WERI-Rb-1 (cell line): Measurements from ENCODE around the gene UBE3C.
A peak's percentile ranks its signal among the peaks of the same experiment; 100 is the strongest.

ENCODE experiments used
- DNase-seq: peaks from one replicate; pipeline ENCODE4 v3.0.0-alpha.2; 2020
- H3K27ac ChIP-seq: fragments of 250-450 bp; sonication (Bioruptor Pico); 2 replicates; pipeline ENCODE4 v1.5.1; 2020; ENCODE audit warnings: mild to moderate bottlenecking, moderate library complexity
- H3K27me3 ChIP-seq: fragments of 250-450 bp; sonication (Bioruptor Pico); 2 replicates; pipeline ENCODE4 v1.5.1; 2021; ENCODE audit warnings: mild to moderate bottlenecking, low read depth, moderate library complexity; ENCODE audit not compliant: insufficient read depth, severe bottlenecking
- H3K36me3 ChIP-seq: fragments of 250-450 bp; sonication (Bioruptor Pico); 2 replicates; pipeline ENCODE4 v1.5.1; 2020; ENCODE audit warnings: mild to moderate bottlenecking, moderate library complexity
- H3K4me3 ChIP-seq: 2 replicates; pipeline ENCODE4 v1.5.1; 2011; ENCODE audit warnings: low read depth, mild to moderate bottlenecking, control low read depth, low read length
- H3K9me3 ChIP-seq: fragments of 250-450 bp; sonication (Bioruptor Pico); 2 replicates; pipeline ENCODE4 v1.5.1; 2021; ENCODE audit warnings: mild to moderate bottlenecking, moderate library complexity; ENCODE audit not compliant: severe bottlenecking
- CTCF ChIP-seq: IDR thresholded peaks from 2 replicates; pipeline ENCODE4 v1.5.1; 2011; ENCODE audit warnings: low read depth, mild to moderate bottlenecking, control low read depth, inconsistent platforms, low read length

UBE3C gene

DNA sequence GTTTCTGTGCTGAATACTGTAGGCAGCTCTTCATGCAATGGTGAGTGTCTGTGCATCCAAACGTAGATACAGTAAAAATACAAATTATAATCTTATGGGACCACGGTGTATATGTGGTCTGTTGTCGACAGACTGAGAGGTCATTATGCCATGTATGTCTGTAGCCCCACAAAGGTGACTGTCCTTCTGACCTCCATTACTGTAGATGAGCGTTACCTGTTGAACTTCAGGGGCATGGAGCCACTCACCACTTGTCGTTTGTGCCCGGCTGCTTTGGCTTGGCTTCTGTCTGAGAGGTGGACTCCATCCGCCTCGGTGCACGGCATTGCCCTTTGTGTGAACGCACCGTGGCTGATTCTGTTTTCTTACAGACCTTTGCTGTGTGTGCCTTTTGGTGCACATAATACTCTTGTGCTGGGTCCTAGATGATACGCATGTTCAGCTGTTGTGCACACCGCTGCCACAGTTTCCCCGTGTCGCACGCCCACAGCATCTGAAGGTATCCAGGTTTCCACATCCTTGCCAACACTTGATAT is 2.9 kb downstream of the UBE3C start:
- no peak for DNase-seq
- Histone ChIP-seq H3K36me3 (peaks cover 56% of the 10 kb centered on the region), H3K27ac (no peak overlapping the region), H3K4me3 (no peak overlapping the region), H3K9me3 (no peaks in the 10 kb centered on the region), H3K27me3 (no peaks in the 10 kb centered on the region)
- no peak for TF ChIP-seq CTCF

GRCh38 chr7:157143788-157144187 is 5.1 kb downstream of the UBE3C start:
- DNase-seq = no peak
- Histone ChIP-seq H3K36me3 (peaks cover 64% of the 10 kb centered on the region), H3K27me3 (no peaks in the 10 kb centered on the region), H3K4me3 (no peak overlapping the region), H3K9me3 (no peaks in the 10 kb centered on the region), H3K27ac (no peak overlapping the region)
- no peak for TF ChIP-seq CTCF

DNA sequence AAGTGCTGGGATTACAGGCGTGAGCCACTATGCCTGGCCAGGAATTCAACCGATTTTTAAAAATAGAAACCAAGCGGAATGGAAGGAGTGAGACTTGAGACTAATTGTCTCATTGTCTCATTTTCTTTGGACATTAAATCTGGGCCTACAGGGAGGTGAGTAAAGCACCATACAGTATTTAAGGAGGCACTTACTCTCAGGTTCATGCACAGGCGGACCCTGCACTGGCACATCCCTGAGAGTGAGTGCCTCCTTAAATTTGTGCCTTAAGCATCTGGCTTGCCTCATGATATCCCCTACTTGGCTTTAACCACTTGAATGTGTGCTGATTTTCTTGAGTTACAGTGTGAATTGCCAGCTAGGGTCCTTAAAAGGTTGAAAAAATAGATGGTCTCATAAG is 10.6 kb downstream of the UBE3C start:
- Histone ChIP-seq H3K36me3 (peaks cover 47% of the 10 kb centered on the region), H3K27ac (peak overlapping the region; percentile 76), H3K27me3 (no peaks in the 10 kb centered on the region), H3K4me3 (peak overlapping the region; percentile 44; the same call in 1 of the 2 replicates), H3K9me3 (no peaks in the 10 kb centered on the region)
- DNase-seq = no peak
- TF ChIP-seq CTCF = no peak

DNA sequence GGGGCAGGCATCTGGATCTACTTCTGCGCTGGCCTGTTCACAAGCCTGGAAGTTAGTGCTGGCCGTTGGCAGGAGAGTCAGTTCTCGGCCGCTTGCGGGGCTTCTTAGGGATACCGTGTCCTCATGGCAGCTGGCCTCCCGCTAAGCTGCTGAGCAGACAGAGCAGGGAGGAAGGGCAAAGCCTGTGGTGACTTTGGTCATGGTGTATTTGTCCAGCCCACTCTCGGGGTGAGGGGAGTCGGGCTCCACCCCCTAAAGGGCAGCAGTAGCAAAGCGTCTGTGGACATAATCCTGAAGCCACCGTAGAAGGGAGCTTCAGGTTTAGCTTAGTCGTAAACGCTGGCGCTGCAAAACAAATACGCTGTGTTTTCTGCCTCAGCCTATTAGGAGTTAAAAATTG is 12.2 kb downstream of the UBE3C start:
- Histone ChIP-seq H3K9me3 (no peaks in the 10 kb centered on the region), H3K36me3 (peaks cover 38% of the 10 kb centered on the region), H3K27ac (peak overlapping the region; percentile 76), H3K27me3 (no peaks in the 10 kb centered on the region), H3K4me3 (peak overlapping the region; percentile 44)
- TF ChIP-seq CTCF = no peak
- DNase-seq = peak; percentile 98

- DNase-seq = peak; percentile 49
- Histone ChIP-seq H3K27me3 (no peaks in the 10 kb centered on the region), H3K27ac (peak overlapping the region; percentile 76), H3K4me3 (peak overlapping the region; percentile 43), H3K36me3 (peaks cover 29% of the 10 kb centered on the region), H3K9me3 (no peaks in the 10 kb centered on the region)
- no peak for TF ChIP-seq CTCF
Observed at GRCh38 chr7:157151626-157152339, 13.1 kb downstream of the UBE3C start.
